AG04450 (cell line): ENCODE measurements around the gene VPS54. TPM values are rescaled to one million over a fixed set of nuclear protein-coding genes. Genes with fewer than 3 reads are reported as not detected.

ENCODE experiments used
- CTCF ChIA-PET: fragments of 300-600, 350-600 bp; formaldehyde crosslinking; extraction: SDS; loops from one replicate; lab custom pipeline; 2022; ENCODE audit warnings: antibody characterized with exemption, inconsistent platforms; lab: Charles Lee
- POLR2A ChIA-PET: fragments of 350-600 bp; formaldehyde crosslinking; extraction: SDS; loops from one replicate; lab custom pipeline; 2021; ENCODE audit warnings: antibody characterized with exemption, inconsistent platforms; lab: Yijun Ruan, JAX
- DNase-seq: peaks from one replicate; pipeline ENCODE4 v3.0.0-alpha.2; 2011; ENCODE audit warnings: low read depth, low spot score
- H3K27ac ChIP-seq: one replicate; pipeline ENCODE4 v1.5.1; 2012; ENCODE audit warnings: low read depth, low read length, control low read depth
- H3K27me3 ChIP-seq: one replicate; pipeline ENCODE4 v1.6.0; 2012; ENCODE audit warnings: low read length; ENCODE audit not compliant: control insufficient read depth, insufficient read depth
- H3K4me3 ChIP-seq: 2 replicates; pipeline ENCODE4 v1.5.1; 2011; ENCODE audit warnings: mild to moderate bottlenecking, low read depth, low read length, control low read depth
- H3K9me3 ChIP-seq: 2 replicates; pipeline ENCODE4 v1.5.1; 2012; ENCODE audit warnings: low read length; ENCODE audit not compliant: control insufficient read depth, insufficient read depth
- CTCF ChIP-seq: IDR thresholded peaks from 2 replicates; pipeline ENCODE4 v1.5.1; 2011; ENCODE audit warnings: low read depth, low read length, control low read depth, inconsistent platforms
- polyA plus RNA-seq: library from polyadenylated mRNA; depleted of rRNA; stranded (reverse); fragments of >200 nt; gene quantifications from 2 replicates; pipeline ENCODE4 v1.2.3, GENCODE V29; 2011

Gene VPS54
- polyA plus RNA-seq, 1 experiment = 21.9 TPM

- Histone ChIP-seq H3K4me3 (peak overlapping the region; percentile 72), H3K27ac (peak overlapping the region; percentile 81), H3K9me3 (no peaks in the 10 kb centered on the region), H3K27me3 (no peaks in the 10 kb centered on the region)
- no peak for DNase-seq
- POLR2A ChIA-PET = interaction anchor here (0.6 kb wide), 1 partner anchor 732 kb away, joined by 4 read pairs; no protein-coding TSS in a partner anchor
- no peak for TF ChIP-seq CTCF
- CTCF ChIA-PET = interaction anchor here (0.6 to 1.1 kb wide), 3 partner anchors 99 to 312 kb away, joined by 3 to 12 read pairs (median 3); no protein-coding TSS in a partner anchor
These were observed 536 bp downstream of the VPS54 start for GRCh38 chr2:64018701-64019082.

GRCh38 chr2:64017811-64018700 lies 1.2 kb downstream of the VPS54 start:
- no peaks in the 10 kb centered on the region for H3K9me3 ChIP-seq
- H3K27me3 ChIP-seq = no peaks in the 10 kb centered on the region
- peak overlapping the region; percentile 81 for H3K27ac ChIP-seq
- no peak for DNase-seq
- ChIA-PET CTCF (interaction anchor here (0.6 to 1.1 kb wide), 3 partner anchors 99 to 312 kb away, joined by 3 to 12 read pairs (median 3); no protein-coding TSS in a partner anchor), POLR2A (interaction anchor here (0.6 kb wide), 2 partner anchors 733 to 1262 kb away, joined by 3 to 4 read pairs; no protein-coding TSS in a partner anchor)
- H3K4me3 ChIP-seq = peak overlapping the region; percentile 72
- TF ChIP-seq CTCF = no peak

GRCh38 chr2:64015898-64016297 lies 3.3 kb downstream of the VPS54 start:
- DNase-seq = no peak
- no peak for TF ChIP-seq CTCF
- Histone ChIP-seq H3K9me3 (no peaks in the 10 kb centered on the region), H3K27me3 (no peaks in the 10 kb centered on the region), H3K4me3 (no peak overlapping the region), H3K27ac (no peak overlapping the region)
- POLR2A ChIA-PET = no interaction called here
- CTCF ChIA-PET = interaction anchor here (0.9 to 1.0 kb wide), 2 partner anchors 34 to 314 kb away, joined by 3 read pairs; no protein-coding TSS in a partner anchor

GRCh38 chr2:64015391-64015790 lies 3.8 kb downstream of the VPS54 start:
- no peak for DNase-seq
- no peak for TF ChIP-seq CTCF
- no peaks in the 10 kb centered on the region for H3K27me3 ChIP-seq
- CTCF ChIA-PET = no interaction called here
- POLR2A ChIA-PET = no interaction called here
- no peaks in the 10 kb centered on the region for H3K9me3 ChIP-seq
- no peak overlapping the region for H3K27ac ChIP-seq
- H3K4me3 ChIP-seq = no peak overlapping the region

GRCh38 chr2:64014628-64015027 lies 4.6 kb downstream of the VPS54 start:
- no peak overlapping the region for H3K27ac ChIP-seq
- no peaks in the 10 kb centered on the region for H3K27me3 ChIP-seq
- DNase-seq = no peak
- POLR2A ChIA-PET = no interaction called here
- CTCF ChIA-PET = no interaction called here
- no peak for TF ChIP-seq CTCF
- H3K9me3 ChIP-seq = no peaks in the 10 kb centered on the region; the same call in 1 of the 2 replicates
- H3K4me3 ChIP-seq = no peak overlapping the region
